HCT116 (cell line): ENCODE measurements around the gene WNT2B. TPM values are rescaled to one million over a fixed set of nuclear protein-coding genes. Genes with fewer than 3 reads are reported as not detected.

Source experiments
- ATAC-seq: fragments of 200-7000 bp; cut with Tn5 transposase; 2 replicates; pipeline ENCODE4 v1.9.1; 2020; ENCODE audit warnings: mild to moderate bottlenecking, moderate library complexity
- BruUV-seq: library from RNA; stranded (reverse); fragments of 400-500 nt; replicated peaks from 2 replicates; lab custom pipeline; 2021; lab: Mats Ljungman, UMichigan
- CTCF ChIA-PET: fragments of 300-600 bp; sonication (Branson Sonifier 250); formaldehyde crosslinking; loops from one replicate; lab custom pipeline; 2021; ENCODE audit warnings: antibody characterized with exemption; lab: Charles Lee
- POLR2A ChIA-PET: fragments of 300-600, 350-600 bp; sonication (Branson Sonifier 250); formaldehyde crosslinking; loops from one replicate; lab custom pipeline; 2021; ENCODE audit warnings: antibody characterized with exemption; lab: Charles Lee
- RAD21 ChIA-PET, 2 experiments: fragments of 300-600 bp; sonication (Branson Sonifier 250); formaldehyde crosslinking; loops; one replicate each; lab custom pipeline; 2023; ENCODE audit warnings: low total read pairs in 2 of 2; ENCODE audit not compliant: uncharacterized antibody in 2 of 2, unreplicated experiment in 2 of 2, low non-redundant PET in 1 of 2; lab: Charles Lee
- DNase-seq: peaks from one replicate; pipeline ENCODE4 v3.0.0-alpha.2; 2010; ENCODE audit warnings: low read depth, low spot score
- H2AFZ ChIP-seq: fragments of 200-600 bp; shearing (Covaris generic), sonication (generic); 2 replicates; pipeline ENCODE4 v1.6.1; 2017; ENCODE audit warnings: low read depth, mixed run types, mixed read lengths, antibody characterized with exemption, low read length; ENCODE audit not compliant: poor library complexity, severe bottlenecking
- H3K27ac ChIP-seq: 2 replicates; pipeline ENCODE4 v1.5.1; 2012; ENCODE audit warnings: low read depth, low read length
- H3K27me3 ChIP-seq: fragments of 200-600 bp; sonication (generic); 2 replicates; pipeline ENCODE4 v1.6.1; 2016; ENCODE audit warnings: mixed run types, low read length, mixed read lengths; ENCODE audit not compliant: insufficient read depth
- H3K36me3 ChIP-seq, 2 experiments: fragments of 200-500 bp in 1 of 2; fragments of 200-600 bp in 1 of 2; sonication (Bioruptor generic) in 1 of 2; sonication (generic) in 1 of 2; 2 replicates each; pipeline versions ENCODE4 v1.5.1 to v1.6.1; 2014 to 2016; ENCODE audit warnings: low read length in 2 of 2, inconsistent platforms in 1 of 2, mixed read lengths in 1 of 2, mixed run types in 1 of 2; ENCODE audit not compliant: insufficient read depth in 2 of 2, control insufficient read depth in 1 of 2
- H3K4me1 ChIP-seq, 2 experiments: fragments of 200-600 bp in 1 of 2; sonication (generic) in 1 of 2; 2 replicates each; pipeline versions ENCODE4 v1.5.1 to v1.6.1; 2012 to 2017; ENCODE audit warnings: low read length in 2 of 2, inconsistent platforms in 1 of 2, mild to moderate bottlenecking in 1 of 2, mixed read lengths in 1 of 2, mixed run types in 1 of 2, moderate library complexity in 1 of 2; ENCODE audit not compliant: insufficient read depth in 2 of 2, control insufficient read depth in 1 of 2
- H3K4me2 ChIP-seq: fragments of 200-600 bp; sonication (generic); 2 replicates; pipeline ENCODE4 v1.6.1; 2017; ENCODE audit warnings: mixed run types, low read length, mixed read lengths
- H3K4me3 ChIP-seq, 2 experiments: fragments of 200-600 bp in 1 of 2; sonication (generic) in 1 of 2; replicated peaks in 1 of 2; 2 replicates each; pipeline ENCODE4 v1.5.1; 2011 to 2016; ENCODE audit warnings: low read length in 2 of 2, control low read depth in 1 of 2, low read depth in 1 of 2, mild to moderate bottlenecking in 1 of 2, mixed read lengths in 1 of 2, mixed run types in 1 of 2
- H3K79me2 ChIP-seq: fragments of 200-600 bp; sonication (generic); 2 replicates; pipeline ENCODE4 v1.6.1; 2017; ENCODE audit warnings: mild to moderate bottlenecking, mixed run types, low read length, moderate library complexity, mixed read lengths; ENCODE audit not compliant: insufficient read depth
- H3K9ac ChIP-seq: fragments of 200-600 bp; sonication (generic); 2 replicates; pipeline ENCODE4 v1.6.1; 2016; ENCODE audit warnings: low read length, mixed read lengths
- H3K9me2 ChIP-seq: fragments of 200-600 bp; sonication (generic), shearing (Covaris generic); 2 replicates; pipeline ENCODE4 v1.6.1; 2017; ENCODE audit warnings: mixed run types, mild to moderate bottlenecking, moderate library complexity; ENCODE audit not compliant: insufficient read depth
- H3K9me3 ChIP-seq, 2 experiments: fragments of 200-500 bp in 1 of 2; fragments of 200-600 bp in 1 of 2; sonication (Bioruptor generic) in 1 of 2; sonication (generic) in 1 of 2; 2 replicates each; pipeline ENCODE4 v1.6.1; 2014 to 2017; ENCODE audit warnings: low read length in 2 of 2, mixed read lengths in 2 of 2, inconsistent platforms in 1 of 2, low read depth in 1 of 2, mild to moderate bottlenecking in 1 of 2, mixed run types in 1 of 2, moderate library complexity in 1 of 2; ENCODE audit not compliant: control insufficient read depth in 1 of 2, insufficient read depth in 1 of 2
- H4K20me1 ChIP-seq: fragments of 200-600 bp; sonication (generic), shearing (Covaris generic); 2 replicates; pipeline ENCODE4 v1.6.1; 2017; ENCODE audit warnings: mixed run types, mild to moderate bottlenecking, moderate library complexity; ENCODE audit not compliant: insufficient read depth
- ATF3 ChIP-seq: IDR thresholded peaks from 2 replicates; pipeline ENCODE4 v1.6.1; 2012
- CBX3 ChIP-seq: IDR thresholded peaks from 2 replicates; pipeline ENCODE4 v1.6.1; 2012; ENCODE audit warnings: low read depth
- CEBPB ChIP-seq: IDR thresholded peaks from 2 replicates; pipeline ENCODE4 v1.6.1; 2012; ENCODE audit warnings: low read depth
- CTCF ChIP-seq, 3 experiments: fragments of 200-600 bp in 1 of 3; sonication (generic) in 1 of 3; IDR thresholded peaks in 2 of 3; conservative IDR thresholded peaks in 1 of 3; 2 replicates each; pipeline ENCODE4 v1.5.1; 2012 to 2017; ENCODE audit warnings: low read depth in 2 of 3, low read length in 2 of 3, antibody characterized with exemption in 1 of 3, borderline replicate concordance in 1 of 3, control low read depth in 1 of 3, mild to moderate bottlenecking in 1 of 3, mixed read lengths in 1 of 3, mixed run types in 1 of 3, moderate library complexity in 1 of 3; ENCODE audit not compliant: insufficient read depth in 1 of 3
- ELF1 ChIP-seq: IDR thresholded peaks from 2 replicates; pipeline ENCODE4 v1.6.1; 2012; ENCODE audit warnings: low read depth, borderline replicate concordance
- EZH2 ChIP-seq: fragments of 200-600 bp; sonication (generic); IDR thresholded peaks from 2 replicates; pipeline ENCODE4 v1.6.1; 2017; ENCODE audit warnings: antibody characterized with exemption, mixed run types
- FOSL1 ChIP-seq: IDR thresholded peaks from 2 replicates; pipeline ENCODE4 v1.6.1; 2012; ENCODE audit warnings: low read depth
- JUND ChIP-seq: IDR thresholded peaks from 2 replicates; pipeline ENCODE4 v1.6.1; 2012
- MAX ChIP-seq: IDR thresholded peaks from 2 replicates; pipeline ENCODE4 v1.6.1; 2012
- POLR2A ChIP-seq: IDR thresholded peaks from 2 replicates; pipeline ENCODE4 v1.7.0; 2011; ENCODE audit warnings: borderline replicate concordance; ENCODE audit not compliant: insufficient read depth, insufficient read length; ENCODE audit errors: extremely low read depth
- POLR2AphosphoS5 ChIP-seq: IDR thresholded peaks from 2 replicates; pipeline ENCODE4 v1.6.1; 2011; ENCODE audit warnings: mild to moderate bottlenecking, low read depth, low read length, moderate library complexity
- RAD21 ChIP-seq: IDR thresholded peaks from 2 replicates; pipeline ENCODE4 v1.6.1; 2012; ENCODE audit warnings: low read depth, mild to moderate bottlenecking
- REST ChIP-seq: IDR thresholded peaks from 2 replicates; pipeline ENCODE4 v1.6.1; 2012; ENCODE audit warnings: low read depth
- SIN3A ChIP-seq: IDR thresholded peaks from 2 replicates; pipeline ENCODE4 v1.6.1; 2012; ENCODE audit warnings: low read depth
- SP1 ChIP-seq: IDR thresholded peaks from 2 replicates; pipeline ENCODE4 v1.6.1; 2012; ENCODE audit warnings: low read depth
- SRF ChIP-seq: IDR thresholded peaks from 2 replicates; pipeline ENCODE4 v1.6.1; 2012; ENCODE audit warnings: low read depth
- YY1 ChIP-seq: IDR thresholded peaks from 2 replicates; pipeline ENCODE4 v1.6.1; 2011; ENCODE audit warnings: low read length, low read depth, moderate library complexity, mild to moderate bottlenecking; ENCODE audit not compliant: insufficient replicate concordance; ENCODE audit errors: extremely low read depth
- ZBTB33 ChIP-seq: IDR thresholded peaks from 2 replicates; pipeline ENCODE4 v1.6.1; 2011; ENCODE audit warnings: mild to moderate bottlenecking, low read length, moderate library complexity; ENCODE audit not compliant: insufficient replicate concordance; ENCODE audit errors: extremely low read depth
- ZFX ChIP-seq: fragments of 450-650 bp; IDR thresholded peaks from 2 replicates; pipeline ENCODE4 v1.6.1; 2017
- ZNF274 ChIP-seq: fragments of 200-500 bp; sonication (Bioruptor generic); IDR thresholded peaks from 2 replicates; pipeline ENCODE4 v1.6.1; 2014; ENCODE audit warnings: mild to moderate bottlenecking, low read depth, low read length, inconsistent platforms
- intact Hi-C: fragments of 100-400 bp; cut with micrococcal nuclease; formaldehyde crosslinking; loops from 2 replicates; pipeline ENCODE4 v1.10.0; 2022
- total RNA-seq: library from RNA; stranded (reverse); gene quantifications from one replicate; pipeline ENCODE4 v1.2.1, GENCODE V29; 2021; ENCODE audit not compliant: unreplicated experiment

WNT2B gene
- total RNA-seq, 1 experiment from 2014 or later, result 1.5 TPM

GRCh38 chr1:112518186-112518585 is 9.4 kb downstream of the WNT2B start:
- Histone ChIP-seq H3K4me1 (peaks cover 2 to 17% of the 10 kb centered on the region in 2 experiments; a peak in 2 of 4 replicates), H4K20me1 (no peaks in the 10 kb centered on the region), H3K9me2 (no peaks in the 10 kb centered on the region), H3K36me3 (no peaks in the 10 kb centered on the region), H3K27me3 (no peaks in the 10 kb centered on the region), H3K9ac (no peak overlapping the region), H3K79me2 (no peaks in the 10 kb centered on the region), H3K9me3 (no peaks in the 10 kb centered on the region), H2AFZ (no peak overlapping the region), H3K4me3 (no peak overlapping the region), H3K4me2 (no peak overlapping the region), H3K27ac (no peak overlapping the region)
- no TSS peak for BruUV-seq
- ATAC-seq (no peak), DNase-seq (no peak)
- intact Hi-C loops, result no loop called here
- ChIA-PET RAD21 (no interaction called here), CTCF (no interaction called here), POLR2A (no interaction called here)
- no peak for TF ChIP-seq FOSL1
- TF ChIP-seq CBX3, result no peak
- no peak for TF ChIP-seq ELF1
- no peak for TF ChIP-seq MAX
- TF ChIP-seq YY1, result no peak
- no peak for TF ChIP-seq ZNF274
- TF ChIP-seq SIN3A, result no peak
- no peak for TF ChIP-seq SRF
- TF ChIP-seq SP1, result no peak
- no peak for TF ChIP-seq ATF3
- TF ChIP-seq EZH2, result no peak
- TF ChIP-seq CTCF (IDR thresholded peaks at IDR 0.05 in 2 of 3, conservative IDR thresholded peaks at IDR 0.05 in 1 of 3; ENCODE audit: borderline replicate concordance in 1 of 3, insufficient read depth in 1 of 3, low read depth in 2 of 3, low read length in 2 of 3), result no peak
- TF ChIP-seq ZBTB33, result no peak
- no peak for TF ChIP-seq POLR2A
- no peak for TF ChIP-seq RAD21
- no peak for TF ChIP-seq ZFX
- no peak for TF ChIP-seq JUND
- no peak for TF ChIP-seq CEBPB
- TF ChIP-seq POLR2AphosphoS5, result no peak
- TF ChIP-seq REST, result no peak
